ENCODE measurements around the gene FOSL2.

The FOSL2 gene

GRCh38 chr2:28347193-28347592, 45.5 kb upstream of the FOSL2 start:
- no peak overlapping the region for H3K27ac ChIP-seq

GRCh38 chr2:28347596-28347995, 45.1 kb upstream of the FOSL2 start:
- no peak overlapping the region for H3K27ac ChIP-seq
- no peak for TF ChIP-seq ZFX (IDR thresholded peaks at IDR 0.05)
- no peak for TF ChIP-seq CTCF (conservative IDR thresholded peaks at IDR 0.05)

More at GRCh38 chr2:28347193-28347592, 45.5 kb upstream of the FOSL2 start:
- TF ChIP-seq ZFX (IDR thresholded peaks at IDR 0.05) (no peak), CTCF (conservative IDR thresholded peaks at IDR 0.05) (no peak)

GRCh38 chr2:28348149-28348567, 44.5 kb upstream of the FOSL2 start:
- H3K27ac ChIP-seq: no peak overlapping the region
- TF ChIP-seq ZFX (IDR thresholded peaks at IDR 0.05) (no peak), CTCF (conservative IDR thresholded peaks at IDR 0.05) (no peak)

- H3K27ac ChIP-seq: no peak overlapping the region
- TF ChIP-seq CTCF (conservative IDR thresholded peaks at IDR 0.05) (no peak), ZFX (IDR thresholded peaks at IDR 0.05) (no peak)
Observed at GRCh38 chr2:28348921-28349320, 43.7 kb upstream of the FOSL2 start.

GRCh38 chr2:28349546-28350165, 43.0 kb upstream of the FOSL2 start:
- H3K27ac ChIP-seq: no peak overlapping the region
- TF ChIP-seq CTCF (conservative IDR thresholded peaks at IDR 0.05) (no peak), ZFX (IDR thresholded peaks at IDR 0.05) (no peak)

GRCh38 chr2:28350196-28350595, 42.5 kb upstream of the FOSL2 start:
- H3K27ac ChIP-seq: no peak overlapping the region
- no peak for TF ChIP-seq ZFX (IDR thresholded peaks at IDR 0.05)

- no peak for TF ChIP-seq CTCF (conservative IDR thresholded peaks at IDR 0.05)
- no peak for TF ChIP-seq ZFX (IDR thresholded peaks at IDR 0.05)
- H3K27ac ChIP-seq: no peak overlapping the region
Observed at GRCh38 chr2:28350791-28351285, 41.8 kb upstream of the FOSL2 start.

GRCh38 chr2:28351621-28352020, 41.0 kb upstream of the FOSL2 start:
- TF ChIP-seq ZFX (IDR thresholded peaks at IDR 0.05): no peak
- no peak for TF ChIP-seq CTCF (conservative IDR thresholded peaks at IDR 0.05)
- H3K27ac ChIP-seq: no peak overlapping the region

Data from C4-2B (cell line).